ENCODE results near the gene PRPF39. TPM values are rescaled to one million over a fixed set of nuclear protein-coding genes. Genes with fewer than 3 reads are reported as not detected.

PRPF39 gene
- polyA plus RNA-seq, 1 experiment, result 26.4 TPM

DNA sequence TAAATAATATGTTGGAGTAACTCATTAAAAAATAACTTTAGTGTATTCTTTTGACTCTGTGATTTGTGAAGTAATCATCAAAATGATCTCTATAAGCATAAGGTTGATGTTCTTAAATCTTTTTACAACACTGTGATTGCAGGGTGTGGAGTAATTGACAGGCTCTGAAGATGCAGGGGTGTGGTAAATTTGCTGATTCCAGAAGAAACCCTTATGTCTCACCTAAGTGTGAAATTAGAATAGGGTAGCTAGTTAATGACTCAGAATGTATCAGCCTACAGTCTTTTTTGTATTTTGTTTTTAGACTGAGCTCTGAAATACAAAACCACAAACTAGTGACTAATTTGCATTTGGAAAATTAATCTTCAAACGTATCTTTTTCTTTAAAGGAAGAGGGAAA, 5.9 kb downstream of the PRPF39 start:
- Histone ChIP-seq H3K27me3 (ENCODE audit: control insufficient read depth, insufficient read depth, low read length) (no peaks in the 10 kb centered on the region), H3K4me3 (ENCODE audit: low read depth, low read length) (no peak overlapping the region), H3K36me3 (ENCODE audit: control insufficient read depth, insufficient read depth, low read length) (no peaks in the 10 kb centered on the region)
- ChIA-PET POLR2A (no interaction called here), CTCF (interaction anchor here (0.6 to 1.9 kb wide), 3 partner anchors 9 to 176 kb away, joined by 3 to 7 read pairs (median 3); no protein-coding TSS in a partner anchor)
- no peak for TF ChIP-seq CTCF (IDR thresholded peaks at IDR 0.05; ENCODE audit: insufficient read depth, low read depth, low read length)
- DNase-seq (ENCODE audit: low read depth), result no peak

DNA sequence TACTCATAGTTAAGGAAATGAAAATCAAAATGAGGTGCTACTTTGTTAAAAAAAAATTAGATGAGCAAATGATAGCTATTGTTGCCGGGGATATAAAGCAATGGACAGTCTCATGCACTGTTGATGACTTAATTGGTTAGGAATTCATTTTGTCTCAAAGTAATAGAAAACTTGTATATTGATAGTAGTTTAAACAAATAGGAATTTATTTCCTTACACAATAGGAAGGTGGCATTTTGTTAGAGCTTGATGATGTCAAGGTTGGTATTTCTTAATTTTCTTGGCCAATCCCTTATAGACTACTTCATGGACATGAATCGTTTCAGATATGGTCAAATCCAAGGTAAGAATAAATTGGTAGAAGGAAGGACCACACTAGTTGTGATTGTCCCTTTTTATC, 7.8 kb downstream of the PRPF39 start:
- DNase-seq (ENCODE audit: low read depth), result no peak
- ChIA-PET POLR2A (no interaction called here), CTCF (no interaction called here)
- TF ChIP-seq CTCF (IDR thresholded peaks at IDR 0.05; ENCODE audit: insufficient read depth, low read depth, low read length), result no peak
- H3K36me3 ChIP-seq (ENCODE audit: control insufficient read depth, insufficient read depth, low read length), result peaks cover 4% of the 10 kb centered on the region
- H3K4me3 ChIP-seq (ENCODE audit: low read depth, low read length), result no peak overlapping the region
- no peaks in the 10 kb centered on the region for H3K27me3 ChIP-seq (ENCODE audit: control insufficient read depth, insufficient read depth, low read length)

DNA sequence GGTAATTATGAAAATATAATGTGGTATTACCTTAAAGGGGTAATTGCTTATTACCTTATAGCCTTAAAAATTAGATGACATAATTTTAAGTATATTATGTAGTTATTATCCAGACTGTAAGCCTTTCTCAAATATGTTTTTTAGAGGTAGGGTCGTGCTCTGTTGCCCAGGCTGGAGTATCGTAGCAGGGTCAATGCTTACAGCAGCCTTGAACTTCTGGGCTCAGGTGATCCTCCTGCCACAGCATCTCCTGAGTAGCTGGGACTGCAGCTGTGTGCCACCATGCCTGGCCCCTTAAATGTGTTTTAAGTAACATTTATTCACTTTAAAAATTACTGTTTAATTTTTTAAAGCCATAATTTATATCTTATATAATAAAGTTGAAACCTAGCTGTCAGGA, 10.4 kb downstream of the PRPF39 start:
- no peak for DNase-seq (ENCODE audit: low read depth)
- POLR2A ChIA-PET, result interaction anchor here (0.6 kb wide), 1 partner anchor 18 kb away, joined by 4 read pairs; no protein-coding TSS in a partner anchor
- TF ChIP-seq CTCF (IDR thresholded peaks at IDR 0.05; ENCODE audit: insufficient read depth, low read depth, low read length), result no peak
- Histone ChIP-seq H3K27me3 (ENCODE audit: control insufficient read depth, insufficient read depth, low read length) (no peaks in the 10 kb centered on the region), H3K4me3 (ENCODE audit: low read depth, low read length) (no peak overlapping the region), H3K36me3 (ENCODE audit: control insufficient read depth, insufficient read depth, low read length) (peaks cover 5% of the 10 kb centered on the region)
- CTCF ChIA-PET, result no interaction called here

DNA sequence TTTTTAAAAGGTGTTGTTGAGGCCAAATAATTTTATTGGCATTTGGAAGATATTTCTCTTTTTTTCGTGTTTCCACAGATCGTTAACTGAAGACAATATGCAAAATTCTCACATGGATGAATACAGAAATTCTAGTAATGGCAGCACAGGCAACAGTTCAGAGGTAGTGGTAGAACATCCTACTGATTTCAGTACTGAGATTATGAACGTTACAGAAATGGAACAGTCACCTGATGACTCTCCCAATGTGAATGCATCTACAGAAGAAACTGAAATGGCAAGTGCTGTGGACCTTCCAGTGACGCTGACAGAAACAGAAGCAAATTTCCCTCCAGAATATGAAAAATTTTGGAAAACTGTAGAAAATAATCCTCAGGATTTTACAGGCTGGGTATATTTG, 11.2 kb downstream of the PRPF39 start:
- TF ChIP-seq CTCF (IDR thresholded peaks at IDR 0.05; ENCODE audit: insufficient read depth, low read depth, low read length), result no peak
- POLR2A ChIA-PET, result interaction anchor here (0.6 kb wide), 1 partner anchor 19 kb away, joined by 4 read pairs; no protein-coding TSS in a partner anchor
- no peaks in the 10 kb centered on the region for H3K27me3 ChIP-seq (ENCODE audit: control insufficient read depth, insufficient read depth, low read length)
- H3K4me3 ChIP-seq (ENCODE audit: low read depth, low read length), result no peak overlapping the region
- H3K36me3 ChIP-seq (ENCODE audit: control insufficient read depth, insufficient read depth, low read length), result peaks cover 7% of the 10 kb centered on the region
- CTCF ChIA-PET, result no interaction called here
- no peak for DNase-seq (ENCODE audit: low read depth)

DNA sequence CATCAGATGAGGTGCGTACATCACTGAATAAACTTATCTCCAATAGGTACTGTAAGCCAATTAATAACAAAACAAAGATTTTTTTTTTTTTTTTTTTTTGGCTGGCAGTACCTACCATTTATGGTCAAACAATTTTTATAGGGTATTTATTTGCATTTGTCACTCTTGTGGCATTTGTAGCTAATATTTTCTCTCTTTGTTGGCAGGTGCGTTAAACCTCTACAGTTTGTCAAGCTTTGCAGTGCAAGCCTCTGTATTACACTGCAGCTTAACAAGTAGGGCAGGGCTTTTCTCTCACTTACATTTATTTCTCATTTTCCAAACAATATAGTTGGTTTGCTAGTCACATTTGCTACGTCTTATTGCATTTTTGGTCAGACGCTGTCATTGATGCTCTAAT, 12.3 kb downstream of the PRPF39 start:
- ChIA-PET POLR2A (no interaction called here), CTCF (no interaction called here)

More for the DNA sequence above, 12.3 kb downstream of the PRPF39 start:
- peaks cover 7% of the 10 kb centered on the region for H3K36me3 ChIP-seq (ENCODE audit: control insufficient read depth, insufficient read depth, low read length)
- no peak overlapping the region for H3K4me3 ChIP-seq (ENCODE audit: low read depth, low read length)
- no peak for TF ChIP-seq CTCF (IDR thresholded peaks at IDR 0.05; ENCODE audit: insufficient read depth, low read depth, low read length)
- no peaks in the 10 kb centered on the region for H3K27me3 ChIP-seq (ENCODE audit: control insufficient read depth, insufficient read depth, low read length)
- DNase-seq (ENCODE audit: low read depth), result no peak
